Liver (tissue), 3 donors: ENCODE results near the gene TANGO2.

ENCODE experiments used
- CTCF ChIP-seq: fragments of 150-350 bp; IDR thresholded peaks from 2 replicates; pipeline ENCODE4 v1.5.1; 2017; ENCODE audit warnings: improper control_type of control experiment, low read depth, low read length; ENCODE audit not compliant: missing input control
- GABPA ChIP-seq, 2 donors: IDR thresholded peaks in 1 of 2; conservative IDR thresholded peaks in 1 of 2; 2 replicates each; pipeline ENCODE4 v1.6.1; 2016; ENCODE audit warnings: antibody characterized with exemption in 2 of 2, mild to moderate bottlenecking in 1 of 2, moderate library complexity in 1 of 2
- JUND ChIP-seq, 2 donors: IDR thresholded peaks; 2 replicates each; pipeline ENCODE4 v1.6.1; 2016; ENCODE audit warnings: antibody characterized with exemption in 2 of 2
- RAD21 ChIP-seq, 2 donors: IDR thresholded peaks; 2 replicates each; pipeline ENCODE4 v1.6.1; 2016; ENCODE audit warnings: antibody characterized with exemption in 2 of 2, mild to moderate bottlenecking in 2 of 2
- TAF1 ChIP-seq: conservative IDR thresholded peaks from 2 replicates; pipeline ENCODE4 v1.6.1; 2016; ENCODE audit warnings: antibody characterized with exemption, mild to moderate bottlenecking
- YY1 ChIP-seq: IDR thresholded peaks from 2 replicates; pipeline ENCODE4 v1.6.1; 2016; ENCODE audit warnings: antibody characterized with exemption, mild to moderate bottlenecking
- ZBTB33 ChIP-seq: IDR thresholded peaks from 2 replicates; pipeline ENCODE4 v1.6.1; 2016; ENCODE audit warnings: antibody characterized with exemption
- TF ChIP-seq, protein P1 (sequence below): IDR thresholded peaks from 2 replicates; pipeline ENCODE4 v1.6.1; 2016; ENCODE audit warnings: antibody characterized with exemption
- TF ChIP-seq, protein P2 (sequence below): IDR thresholded peaks from 2 replicates; pipeline ENCODE4 v1.6.1; 2016; ENCODE audit warnings: antibody characterized with exemption
- donor health status: healthy.
- donor health status: healthy.

GRCh38 chr22:20033045-20033706 lies 12.3 kb downstream of the TANGO2 start:
- TF ChIP-seq CTCF (no peak), ZBTB33 (no peak), TAF1 (no peak), RAD21 (IDR thresholded peaks at IDR 0.05) (peak in 1 of 2 donors; percentile 41), GABPA (IDR thresholded peaks at IDR 0.05 in 1 of 2, conservative IDR thresholded peaks at IDR 0.05 in 1 of 2) (no peak), JUND (IDR thresholded peaks at IDR 0.05) (no peak), YY1 (peak; percentile 52)
- TF ChIP-seq, protein P1, sequence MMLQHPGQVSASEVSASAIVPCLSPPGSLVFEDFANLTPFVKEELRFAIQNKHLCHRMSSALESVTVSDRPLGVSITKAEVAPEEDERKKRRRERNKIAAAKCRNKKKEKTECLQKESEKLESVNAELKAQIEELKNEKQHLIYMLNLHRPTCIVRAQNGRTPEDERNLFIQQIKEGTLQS, result no peak
- TF ChIP-seq, protein P2, sequence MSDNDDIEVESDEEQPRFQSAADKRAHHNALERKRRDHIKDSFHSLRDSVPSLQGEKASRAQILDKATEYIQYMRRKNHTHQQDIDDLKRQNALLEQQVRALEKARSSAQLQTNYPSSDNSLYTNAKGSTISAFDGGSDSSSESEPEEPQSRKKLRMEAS, result no peak
